Activated naive CD4-positive, alpha-beta T cell treated with Interleukin-2 at 50 U/mL for 16 hours (primary cell): ENCODE results near the gene CFHR5.
"Not testable (repeated sequence)": the region's sequence is repeated elsewhere in the genome, so short reads cannot be mapped to it uniquely, and the experiment has no call there.

Source experiments
- DNase-seq: peaks from one replicate; pipeline ENCODE4 v3.0.0-alpha.2; 2020

CFHR5 gene

GRCh38 chr1:197021716-197022115 is 44.4 kb downstream of the CFHR5 start:
- DNase-seq, result no peak

DNA sequence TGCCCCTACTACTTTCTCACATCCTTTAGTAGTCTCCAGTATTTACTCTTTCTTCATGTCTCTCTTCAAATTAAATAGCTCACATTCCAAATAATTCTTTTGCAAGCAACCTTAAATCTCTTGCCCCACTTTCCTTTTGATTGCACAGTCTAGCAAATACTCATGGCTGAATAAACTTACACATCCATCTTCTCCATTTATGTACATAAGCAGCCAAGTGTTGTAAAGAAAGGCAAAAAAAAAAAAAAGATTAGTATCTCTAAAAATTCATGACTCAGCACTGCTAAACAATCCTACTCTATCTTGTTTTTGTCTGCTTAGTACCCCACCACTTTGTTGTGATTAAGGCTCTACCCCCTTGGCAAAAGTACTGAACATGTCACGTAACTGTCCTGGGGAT is 47.1 kb downstream of the CFHR5 start:
- DNase-seq, result no peak

- DNase-seq, result no peak
Observed at GRCh38 chr1:197027359-197027758, 50.0 kb downstream of the CFHR5 start.

- DNase-seq, result no peak
Observed at GRCh38 chr1:197029749-197030148, 52.4 kb downstream of the CFHR5 start.

GRCh38 chr1:197034631-197035339 is 57.4 kb downstream of the CFHR5 start:
- not testable (repeated sequence) for DNase-seq

GRCh38 chr1:197036861-197037260 is 59.5 kb downstream of the CFHR5 start:
- no peak for DNase-seq

GRCh38 chr1:197041486-197042353 is 64.4 kb downstream of the CFHR5 start:
- DNase-seq, result no peak

GRCh38 chr1:197042676-197043341 is 65.5 kb downstream of the CFHR5 start:
- DNase-seq, result no peak

DNA sequence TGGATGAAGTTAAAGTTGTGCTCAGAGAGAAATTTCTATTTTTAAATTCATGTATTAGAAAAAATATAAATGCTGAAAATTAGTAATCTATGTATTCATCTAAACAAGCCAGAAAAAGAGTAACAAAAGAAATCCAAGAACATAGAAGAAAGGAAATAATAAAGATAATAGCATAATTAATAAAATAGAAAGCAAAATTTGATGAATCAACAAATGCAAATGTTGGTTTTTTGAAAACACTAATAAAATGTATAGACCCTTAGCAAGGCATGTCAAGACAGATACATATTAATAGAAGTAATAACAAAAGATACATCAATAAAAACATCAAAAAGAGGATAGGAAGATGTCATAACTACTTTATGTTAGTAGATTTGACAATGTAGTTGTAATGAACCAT is 71.7 kb downstream of the CFHR5 start:
- no peak for DNase-seq
